Kidney (tissue), 14 donors: Measurements from ENCODE around the gene TMCC1. TPM values are rescaled to one million over a fixed set of nuclear protein-coding genes. Genes with fewer than 3 reads are reported as not detected.
"Not testable (repeated sequence)": the region's sequence is repeated elsewhere in the genome, so short reads cannot be mapped to it uniquely, and the experiment has no call there.

Experiments
- DNase-seq, 5 donors: peaks; one replicate each; pipeline ENCODE4 v3.0.0-alpha.2; 2013 to 2020
- FAIRE-seq: peaks from 2 replicates; lab custom pipeline; 2012; peaks lifted over from hg19 to GRCh38; lab: Jason Lieb, UNC
- H3K27ac ChIP-seq, 2 donors: one replicate each; pipeline ENCODE4 v1.7.0; 2013; ENCODE audit warnings: low read depth in 2 of 2, low read length in 2 of 2, inconsistent platforms in 1 of 2
- H3K27me3 ChIP-seq: one replicate; pipeline ENCODE4 v1.7.1; 2013; ENCODE audit warnings: low read length, inconsistent platforms; ENCODE audit not compliant: control insufficient read depth, insufficient read depth
- H3K36me3 ChIP-seq, 3 donors: one replicate each; pipeline versions ENCODE4 v1.7.0 to v1.7.1; 2013; ENCODE audit warnings: low read length in 3 of 3, control low read depth in 1 of 3, inconsistent platforms in 1 of 3; ENCODE audit not compliant: insufficient read depth in 3 of 3, control insufficient read depth in 2 of 3
- H3K4me1 ChIP-seq, 3 donors: one replicate each; pipeline versions ENCODE4 v1.7.0 to v1.7.1; 2013; ENCODE audit warnings: low read length in 3 of 3, inconsistent platforms in 1 of 3, low read depth in 1 of 3; ENCODE audit not compliant: control insufficient read depth in 2 of 3, insufficient read depth in 2 of 3
- H3K4me3 ChIP-seq, 3 donors: one replicate each; pipeline versions ENCODE4 v1.7.0 to v1.8.1; 2013; ENCODE audit warnings: low read length in 3 of 3, control low read depth in 1 of 3, inconsistent platforms in 1 of 3
- H3K9ac ChIP-seq, 3 donors: one replicate each; pipeline versions ENCODE4 v1.7.0 to v1.7.1; 2013; ENCODE audit warnings: low read length in 3 of 3, control low read depth in 1 of 3, inconsistent platforms in 1 of 3
- H3K9me3 ChIP-seq, 3 donors: one replicate each; pipeline versions ENCODE4 v1.7.0 to v1.7.1; 2013; ENCODE audit warnings: low read length in 3 of 3, control low read depth in 1 of 3, inconsistent platforms in 1 of 3; ENCODE audit not compliant: control insufficient read depth in 2 of 3, insufficient read depth in 1 of 3
- intact Hi-C: fragments of 100-400 bp; cut with DNase I; formaldehyde crosslinking; loops from one replicate; pipeline ENCODE4 v1.11.1; 2022
- polyA plus RNA-seq: library from polyadenylated mRNA; stranded (reverse); fragments of 350-450 nt; fragmentation: Illumina TruSeq; extraction: RNeasy Lipid Tissue Mini Kit (QIAGEN cat#74804); gene quantifications from one replicate; pipeline ENCODE4 v1.2.3, GENCODE V29; 2014; ENCODE audit warnings: low read depth, low replicate concordance; ENCODE audit not compliant: insufficient read depth
- total RNA-seq: library from RNA; stranded (reverse); fragmentation: NEBNext Ultra II Directional; extraction: Animal tissue kit (Norgen Biotek cat#: 25700); gene quantifications from one replicate; pipeline ENCODE4 v1.2.1, GENCODE V29; 2021
- TF ChIP-seq, protein P1 (sequence below): IDR thresholded peaks from 3 replicates; pipeline ENCODE4 v1.5.1; 2012; ENCODE audit warnings: mild to moderate bottlenecking, moderate library complexity, borderline replicate concordance; ENCODE audit not compliant: insufficient read depth; ENCODE audit errors: extremely low read depth
- donor health status: control.
- donor health status: control.
- donor health status: control.
- donor health status: control.
- donor health status: control.
- donor health status: DM: yes; HTN: yes; CAD: no.
- donor health status: Normal renal cell carcinoma (clear cell type).

TMCC1 gene
- total and polyA plus RNA-seq, 2 donors from 2014 or later, result 8.4 to 42.4 TPM

GRCh38 chr3:129881261-129881660 lies 12.2 kb downstream of the TMCC1 start:
- Histone ChIP-seq H3K4me1 (no peaks in the 10 kb centered on the region), H3K9me3 (no peaks in the 10 kb centered on the region), H3K27me3 (no peaks in the 10 kb centered on the region), H3K4me3 (no peak overlapping the region), H3K36me3 (peaks cover 0 to 6% (median 3%) of the 10 kb centered on the region in 3 donors), H3K9ac (no peak overlapping the region), H3K27ac (no peak overlapping the region)
- FAIRE-seq (no peak), DNase-seq (no peak)
- intact Hi-C loops, result no loop called here
- TF ChIP-seq, protein P1, sequence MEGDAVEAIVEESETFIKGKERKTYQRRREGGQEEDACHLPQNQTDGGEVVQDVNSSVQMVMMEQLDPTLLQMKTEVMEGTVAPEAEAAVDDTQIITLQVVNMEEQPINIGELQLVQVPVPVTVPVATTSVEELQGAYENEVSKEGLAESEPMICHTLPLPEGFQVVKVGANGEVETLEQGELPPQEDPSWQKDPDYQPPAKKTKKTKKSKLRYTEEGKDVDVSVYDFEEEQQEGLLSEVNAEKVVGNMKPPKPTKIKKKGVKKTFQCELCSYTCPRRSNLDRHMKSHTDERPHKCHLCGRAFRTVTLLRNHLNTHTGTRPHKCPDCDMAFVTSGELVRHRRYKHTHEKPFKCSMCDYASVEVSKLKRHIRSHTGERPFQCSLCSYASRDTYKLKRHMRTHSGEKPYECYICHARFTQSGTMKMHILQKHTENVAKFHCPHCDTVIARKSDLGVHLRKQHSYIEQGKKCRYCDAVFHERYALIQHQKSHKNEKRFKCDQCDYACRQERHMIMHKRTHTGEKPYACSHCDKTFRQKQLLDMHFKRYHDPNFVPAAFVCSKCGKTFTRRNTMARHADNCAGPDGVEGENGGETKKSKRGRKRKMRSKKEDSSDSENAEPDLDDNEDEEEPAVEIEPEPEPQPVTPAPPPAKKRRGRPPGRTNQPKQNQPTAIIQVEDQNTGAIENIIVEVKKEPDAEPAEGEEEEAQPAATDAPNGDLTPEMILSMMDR, result no peak

DNA sequence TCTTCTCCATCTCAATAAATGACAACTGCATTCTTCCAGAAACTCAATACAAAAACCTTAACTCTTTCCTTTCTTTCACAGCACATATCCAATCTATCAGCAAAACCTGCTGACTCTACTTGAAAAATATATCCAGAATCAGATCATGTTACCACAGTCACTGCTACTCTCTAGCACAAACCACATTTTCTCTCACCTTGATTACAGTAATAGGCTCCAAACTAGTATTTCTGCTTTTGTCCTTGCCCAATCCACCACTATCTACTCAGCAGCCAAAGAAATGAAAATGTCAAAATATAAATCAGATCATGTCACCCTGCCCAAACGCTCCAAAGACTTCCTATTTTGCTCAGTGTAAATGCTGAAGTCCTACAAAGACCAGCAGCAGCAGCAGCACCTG lies 15.2 kb downstream of the TMCC1 start:
- H3K36me3 ChIP-seq, result peaks cover 4 to 8% (median 5%) of the 10 kb centered on the region in 3 donors
- no peaks in the 10 kb centered on the region for H3K9me3 ChIP-seq
- TF ChIP-seq, protein P1, result no peak
- H3K27ac ChIP-seq, result no peak overlapping the region
- no peak overlapping the region for H3K9ac ChIP-seq
- no peak for DNase-seq
- intact Hi-C loops, result no loop called here
- H3K4me1 ChIP-seq, result no peaks in the 10 kb centered on the region
- no peak for FAIRE-seq
- no peak overlapping the region for H3K4me3 ChIP-seq
- no peaks in the 10 kb centered on the region for H3K27me3 ChIP-seq

DNA sequence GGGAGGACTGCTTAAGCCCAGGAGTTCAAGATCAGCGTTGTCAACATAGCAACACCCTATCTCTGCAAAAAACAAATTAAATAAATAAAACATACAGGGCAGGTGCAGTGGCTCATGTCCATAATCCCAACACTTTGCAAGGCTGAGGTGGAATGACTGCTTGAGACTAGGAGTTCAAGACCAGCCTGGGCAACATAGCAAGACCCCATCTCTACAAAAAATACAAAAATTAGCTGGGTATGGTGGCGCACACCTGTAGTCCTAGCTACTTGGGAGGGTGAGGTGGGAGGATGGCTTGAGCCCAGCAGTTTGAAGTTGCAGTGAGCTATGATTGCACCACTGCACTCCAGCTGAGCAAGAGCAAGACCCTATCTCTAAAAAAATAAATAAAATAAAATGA lies 19.0 kb downstream of the TMCC1 start:
- H3K27ac ChIP-seq, H3K36me3 ChIP-seq, H3K27me3 ChIP-seq, H3K4me1 ChIP-seq, intact Hi-C loops, DNase-seq, H3K9ac ChIP-seq, H3K9me3 ChIP-seq, H3K4me3 ChIP-seq, FAIRE-seq: not testable (repeated sequence)

DNA sequence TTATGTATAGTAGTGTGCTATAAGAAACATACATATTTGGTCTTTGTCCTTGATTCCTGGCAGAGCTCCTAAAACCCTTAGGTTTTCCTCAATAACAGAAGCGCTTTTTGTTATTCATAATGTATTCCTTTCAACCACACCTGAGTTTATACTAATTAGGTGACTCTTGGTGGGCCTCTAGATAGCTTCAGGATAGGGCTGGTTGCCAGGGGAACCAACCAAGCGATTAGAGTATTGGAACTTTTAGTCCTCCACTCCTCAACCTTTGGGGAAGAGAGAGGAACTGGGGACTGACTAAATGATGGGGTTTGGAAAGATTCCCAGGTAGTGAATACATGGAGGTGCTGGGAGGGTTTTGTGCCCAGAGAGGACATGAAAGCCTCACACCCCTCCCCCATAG lies 24.6 kb downstream of the TMCC1 start:
- no peak overlapping the region for H3K9ac ChIP-seq
- TF ChIP-seq, protein P1, result no peak
- no peaks in the 10 kb centered on the region for H3K4me1 ChIP-seq
- DNase-seq, result no peak
- H3K9me3 ChIP-seq, result no peaks in the 10 kb centered on the region
- H3K4me3 ChIP-seq, result no peak overlapping the region
- intact Hi-C loops, result no loop called here
- no peak for FAIRE-seq
- no peaks in the 10 kb centered on the region for H3K27me3 ChIP-seq
- H3K27ac ChIP-seq, result no peak overlapping the region
- peaks cover 0 to 2% (median 0%) of the 10 kb centered on the region in 3 donors for H3K36me3 ChIP-seq
